ENCODE data around the gene COPB2. TPM values are rescaled to one million over a fixed set of nuclear protein-coding genes. Genes with fewer than 3 reads are reported as not detected.
"Not testable (repeated sequence)": the region's sequence is repeated elsewhere in the genome, so short reads cannot be mapped to it uniquely, and the experiment has no call there.

COPB2 gene
- total RNA-seq, 1 donor from 2014 or later = 84.0 TPM

DNA sequence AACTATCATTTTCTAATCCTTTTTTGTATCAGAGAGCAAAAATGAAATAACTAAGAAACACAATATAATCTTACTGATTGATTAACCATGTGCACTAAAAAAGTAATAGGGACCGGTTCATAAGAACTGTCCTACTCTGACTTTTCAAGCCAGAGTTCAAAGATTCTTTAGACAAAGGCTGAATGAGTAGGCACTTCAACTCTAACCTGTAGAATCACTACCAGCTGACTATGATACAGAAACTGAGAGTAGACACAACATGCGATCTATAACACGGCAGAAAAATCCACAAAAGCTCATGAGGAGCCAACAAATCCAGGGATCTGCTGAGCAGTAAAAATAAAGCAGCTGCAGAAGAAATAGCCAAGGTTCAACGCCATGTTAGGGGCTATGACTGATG is 8.9 kb downstream of the COPB2 start:
- DNase-seq (ENCODE audit: low spot score in 2 of 2) = no peak
- FAIRE-seq = no peak

DNA sequence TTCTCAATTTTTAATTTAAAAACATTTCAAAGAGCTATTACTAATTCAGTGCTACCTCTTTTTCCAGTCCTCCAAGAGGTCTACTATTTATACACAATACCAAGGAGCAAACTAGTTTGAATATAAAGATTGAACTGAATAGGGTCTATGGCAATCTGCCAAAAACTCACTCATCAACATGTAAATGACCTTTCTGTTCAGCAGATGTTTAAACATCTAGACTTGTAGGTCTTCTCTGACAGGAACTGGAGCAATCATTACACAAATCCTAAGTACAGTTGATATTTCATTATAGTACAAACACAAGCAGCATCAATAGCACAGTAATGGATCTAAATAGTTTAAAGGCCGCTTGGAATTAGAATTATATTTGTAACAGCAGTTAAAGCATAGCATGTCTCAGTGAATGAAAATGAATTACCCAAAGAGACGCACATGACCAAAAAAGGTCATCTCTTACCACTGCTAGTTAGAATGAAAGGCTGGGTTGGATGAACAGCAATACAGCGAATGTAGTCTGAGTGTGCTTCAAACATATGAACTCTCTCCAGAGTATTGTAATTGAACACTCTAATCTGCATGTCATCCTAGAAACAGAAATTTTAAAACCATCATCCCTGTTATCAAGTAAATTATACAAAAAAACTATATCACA is 10.7 kb downstream of the COPB2 start:
- DNase-seq (ENCODE audit: low spot score in 2 of 2) (no peak), FAIRE-seq (no peak)

- no peak for FAIRE-seq
- DNase-seq (ENCODE audit: low spot score in 2 of 2) = no peak
Measured at GRCh38 chr3:139377378-139377777, 12.1 kb downstream of the COPB2 start.

DNA sequence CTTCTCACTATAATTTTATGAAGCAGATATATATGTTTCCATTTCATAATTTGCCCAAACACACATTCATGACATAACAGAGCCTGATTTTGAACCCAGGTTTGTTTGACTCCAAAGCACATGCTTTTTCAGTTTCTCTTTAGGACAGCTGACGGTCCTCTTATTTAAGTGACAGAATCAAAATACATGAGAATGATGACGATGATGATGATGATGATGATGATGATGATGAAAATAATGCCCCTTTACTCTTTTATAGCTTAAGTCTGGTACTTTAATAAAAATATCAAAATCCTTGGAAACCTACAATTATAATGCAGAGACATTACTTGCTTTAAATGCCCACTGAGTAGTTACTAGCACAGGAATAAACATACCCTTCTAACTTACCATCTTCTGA is 15.3 kb downstream of the COPB2 start:
- FAIRE-seq = no peak

DNA sequence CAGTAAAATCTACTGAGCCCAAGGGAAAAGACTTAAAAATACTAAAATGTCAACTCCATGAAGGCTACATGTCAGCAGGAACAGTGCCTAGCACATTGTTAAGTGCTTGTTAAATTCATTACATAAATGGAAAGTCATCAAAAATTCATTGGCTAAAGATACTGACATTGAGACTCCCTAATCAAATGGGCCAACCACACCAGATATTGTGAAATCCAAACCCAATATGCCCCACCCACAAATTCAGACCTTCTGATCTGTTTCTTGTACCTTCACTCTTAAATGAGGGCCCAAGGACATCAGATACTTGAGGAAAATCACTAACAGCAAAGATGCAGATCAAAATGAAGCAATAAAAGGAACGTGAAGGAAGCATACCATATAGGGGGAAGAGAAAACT is 24.9 kb downstream of the COPB2 start:
- FAIRE-seq (no peak), DNase-seq (ENCODE audit: low spot score in 2 of 2) (no peak)

More for the DNA sequence above, 15.3 kb downstream of the COPB2 start:
- DNase-seq (ENCODE audit: low spot score in 2 of 2) = no peak

GRCh38 chr3:139361276-139361675 is 28.2 kb downstream of the COPB2 start:
- DNase-seq (ENCODE audit: low spot score in 2 of 2) (no peak), FAIRE-seq (no peak)

DNA sequence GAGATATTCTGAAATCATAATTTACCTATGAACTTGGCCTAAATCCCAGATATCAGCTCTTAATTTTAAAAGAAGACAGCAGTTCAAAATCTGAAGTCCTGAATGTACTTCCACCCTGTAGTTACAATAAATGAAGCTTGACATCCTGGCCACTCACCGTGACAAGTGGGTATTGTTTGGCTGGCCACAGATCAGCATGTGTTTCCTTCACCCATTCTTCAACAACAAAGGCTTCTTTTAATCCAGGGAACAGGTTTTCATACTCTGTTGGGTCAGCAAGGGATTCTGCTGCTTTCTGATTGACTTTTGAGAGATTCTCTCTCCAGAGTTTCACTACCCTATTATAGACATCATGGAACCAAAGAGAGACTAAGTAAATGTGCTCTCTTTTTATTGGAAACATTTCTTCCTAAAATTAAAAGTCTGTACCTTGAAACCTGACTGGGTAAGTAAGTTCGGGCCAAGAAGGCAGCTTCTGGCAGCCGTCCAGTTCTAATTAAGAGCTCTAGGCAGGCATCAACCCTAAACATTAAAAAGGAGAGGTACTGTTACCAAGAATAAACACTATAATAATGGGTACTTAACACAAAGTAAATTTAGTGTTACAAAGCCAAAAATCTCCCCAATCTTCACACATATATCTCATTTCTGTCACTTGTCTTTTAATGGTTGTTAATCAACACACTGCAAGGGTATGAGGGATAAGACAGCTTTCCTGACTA is 30.4 kb downstream of the COPB2 start:
- DNase-seq (ENCODE audit: low spot score in 2 of 2) (no peak), FAIRE-seq (no peak)

DNA sequence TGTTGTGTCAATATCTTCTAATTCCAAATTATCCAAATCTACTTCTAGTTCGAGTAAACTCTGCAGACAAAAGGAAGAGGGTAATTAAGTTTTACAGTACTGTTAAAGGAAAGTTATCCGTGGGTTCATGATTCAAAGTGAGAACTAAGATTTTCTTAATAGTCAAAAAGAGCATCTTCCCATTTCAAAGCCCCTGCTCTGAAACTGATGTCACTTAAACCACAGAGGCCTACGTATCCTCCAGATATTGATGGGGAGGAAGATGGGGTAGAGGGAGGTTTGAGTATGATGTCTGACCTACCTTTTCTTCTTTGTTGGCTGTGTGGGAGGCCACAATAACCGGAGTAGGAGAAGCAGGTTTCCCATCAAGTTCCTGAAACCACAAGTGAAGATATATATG is 31.5 kb downstream of the COPB2 start:
- FAIRE-seq (no peak), DNase-seq (ENCODE audit: low spot score in 2 of 2) (no peak)

DNA sequence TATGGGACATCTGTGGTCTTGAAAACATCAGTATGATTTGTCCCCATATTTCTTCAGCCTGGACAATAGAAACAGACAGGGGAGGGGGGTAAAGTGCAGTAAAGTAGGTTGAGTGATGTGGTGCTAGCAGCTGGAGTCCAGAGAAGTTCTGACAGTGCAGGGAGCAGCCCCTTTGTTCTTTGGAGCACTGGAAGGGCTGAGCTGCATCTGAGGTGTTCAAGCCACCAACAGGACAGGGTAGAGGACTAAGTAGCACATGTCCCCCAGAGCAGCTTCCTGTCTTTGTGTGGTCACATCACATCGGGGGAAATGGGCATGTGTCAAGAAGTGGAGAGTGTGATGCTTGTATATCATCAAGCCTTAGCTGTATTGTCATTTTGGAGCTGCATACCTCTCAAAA is 33.6 kb downstream of the COPB2 start:
- DNase-seq (ENCODE audit: low spot score in 2 of 2) (no peak), FAIRE-seq (no peak)

DNA sequence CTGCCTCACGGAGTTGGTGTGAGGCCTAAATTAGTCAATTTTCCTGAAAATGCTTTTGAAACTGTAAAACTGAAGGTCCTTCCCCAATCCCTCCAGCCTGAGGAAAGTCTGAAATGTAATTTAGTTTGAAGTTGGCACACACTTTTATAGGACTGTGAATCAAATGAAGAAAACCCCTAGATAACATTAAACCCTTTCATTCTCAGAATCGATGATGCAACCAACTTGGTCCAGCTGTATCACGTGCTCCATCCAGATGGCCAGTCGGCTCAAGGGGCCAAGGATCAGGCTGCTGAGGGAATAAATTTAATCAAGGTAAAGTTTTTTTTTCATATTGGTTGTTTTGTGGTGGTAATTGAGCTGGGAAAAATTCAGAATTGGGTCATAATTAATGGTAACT is 34.0 kb downstream of the COPB2 start:
- FAIRE-seq (no peak), DNase-seq (ENCODE audit: low spot score in 2 of 2) (peak; percentile 6 to 11)

DNA sequence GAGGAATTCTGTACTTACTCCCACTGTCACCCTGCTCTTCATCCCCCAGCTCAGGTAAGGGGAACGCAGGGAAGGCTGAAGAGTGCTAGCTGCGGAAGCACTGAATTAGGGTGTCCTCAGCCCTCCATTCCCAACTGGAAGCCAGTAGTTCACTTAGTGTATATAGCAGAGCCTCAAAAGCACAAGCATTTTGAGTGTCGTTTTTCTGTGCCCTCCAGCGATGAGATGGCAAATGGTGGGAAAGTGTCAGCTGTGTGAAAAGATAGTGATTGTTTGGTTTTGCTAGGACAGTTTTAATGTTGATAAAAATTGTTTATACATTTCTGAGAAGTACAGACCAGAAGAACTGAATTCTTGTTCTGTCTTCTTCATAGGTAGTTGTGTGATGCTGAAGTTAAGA is 34.8 kb downstream of the COPB2 start:
- FAIRE-seq = no peak

GRCh38 chr3:139353920-139354556 is 35.4 kb downstream of the COPB2 start:
- DNase-seq (ENCODE audit: low spot score in 2 of 2) (peak in 1 of 2 donors; percentile 25), FAIRE-seq (peak; percentile 51)

More for the DNA sequence above, 34.8 kb downstream of the COPB2 start:
- DNase-seq (ENCODE audit: low spot score in 2 of 2) = no peak

DNA sequence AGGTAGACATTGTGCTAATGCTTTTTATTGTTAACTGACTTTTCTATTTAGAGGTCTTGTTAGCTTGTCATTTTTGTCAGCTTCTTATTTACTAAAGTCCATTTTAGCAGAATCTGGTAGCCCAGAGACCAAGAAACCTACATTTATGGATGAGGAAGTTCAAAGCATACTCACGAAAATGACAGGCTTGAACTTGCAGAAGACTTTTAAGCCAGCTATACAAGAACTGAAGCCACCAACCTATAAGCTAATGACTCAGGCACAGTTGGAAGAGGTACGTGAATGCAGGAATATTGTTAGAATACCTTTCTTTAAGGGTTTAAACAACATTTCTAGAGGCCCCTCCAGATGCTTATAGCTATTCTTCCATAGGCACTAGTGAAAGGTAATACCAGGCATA is 42.7 kb downstream of the COPB2 start:
- DNase-seq (ENCODE audit: low spot score in 2 of 2) (no peak), FAIRE-seq (no peak)

DNA sequence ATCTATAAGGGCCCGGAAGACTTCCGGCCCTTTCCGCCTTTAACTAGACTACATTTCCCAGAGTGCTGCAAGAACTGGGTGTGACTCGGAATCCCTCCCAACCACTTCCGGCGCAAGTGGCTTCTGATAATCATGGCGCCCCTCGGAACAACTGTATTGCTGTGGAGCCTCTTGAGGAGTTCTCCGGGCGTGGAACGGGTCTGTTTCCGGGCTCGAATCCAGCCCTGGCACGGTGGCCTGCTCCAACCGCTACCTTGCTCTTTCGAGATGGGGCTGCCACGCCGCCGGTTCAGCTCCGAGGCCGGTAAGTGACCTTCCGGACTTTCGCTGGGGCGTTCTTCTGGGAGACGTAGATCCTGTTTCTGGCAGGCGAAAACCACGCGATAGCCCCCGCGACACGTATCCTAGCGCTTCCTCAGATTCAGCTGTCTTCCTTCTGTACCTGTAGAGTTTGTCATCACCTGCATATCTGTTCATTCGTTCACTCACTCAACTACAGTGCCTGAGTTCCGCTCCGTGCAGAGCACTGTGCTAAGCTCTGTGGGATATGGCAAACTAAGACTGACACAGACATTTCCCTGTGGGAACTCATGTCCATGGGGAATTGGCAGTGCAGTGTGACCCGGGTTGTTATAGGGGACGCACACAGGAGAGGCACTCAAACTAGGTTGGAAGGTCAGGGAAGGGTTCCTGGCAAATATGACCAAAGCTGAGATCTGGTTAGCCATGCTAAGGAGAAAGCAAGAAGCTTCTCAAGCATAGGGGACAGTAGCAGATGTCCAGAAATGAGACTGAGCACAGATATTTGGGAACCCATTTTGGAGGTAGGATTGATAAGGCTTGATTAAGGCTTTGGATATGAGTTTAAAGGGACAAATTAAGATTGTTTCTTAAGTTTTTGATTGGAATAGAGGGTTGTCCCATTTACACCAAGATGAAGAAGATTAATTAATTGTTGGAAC is 45.3 kb downstream of the COPB2 start, which contains the start of gene MRPS22:
Gene MRPS22 (plus strand): TSS at position 126 of the 962 bp plus-strand sequence. CDS start 7 bp downstream, at position 133.
- FAIRE-seq (no peak), DNase-seq (ENCODE audit: low spot score in 2 of 2) (peak; percentile 62 to 85)

DNA sequence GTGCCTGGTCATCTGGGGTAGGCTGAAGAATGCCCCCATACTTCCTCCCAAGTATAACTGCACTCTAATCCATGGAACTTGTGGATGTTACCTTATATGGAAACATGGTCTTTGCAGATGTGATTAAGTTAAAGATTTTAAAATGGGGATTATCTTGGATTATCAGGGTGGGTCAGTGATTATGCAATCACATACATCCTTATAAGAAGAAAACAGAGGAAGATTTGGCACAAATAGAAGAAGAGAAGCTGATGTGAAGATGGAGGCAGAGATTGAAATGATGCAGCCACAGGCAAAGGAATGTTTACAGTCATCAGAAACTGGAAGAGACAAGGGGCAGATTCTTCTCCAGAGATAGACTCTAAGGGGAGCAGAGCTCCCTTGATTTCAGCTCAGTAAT is 47.4 kb downstream of the COPB2 start:
- no peak for FAIRE-seq
- no peak for DNase-seq (ENCODE audit: low spot score in 2 of 2)

DNA sequence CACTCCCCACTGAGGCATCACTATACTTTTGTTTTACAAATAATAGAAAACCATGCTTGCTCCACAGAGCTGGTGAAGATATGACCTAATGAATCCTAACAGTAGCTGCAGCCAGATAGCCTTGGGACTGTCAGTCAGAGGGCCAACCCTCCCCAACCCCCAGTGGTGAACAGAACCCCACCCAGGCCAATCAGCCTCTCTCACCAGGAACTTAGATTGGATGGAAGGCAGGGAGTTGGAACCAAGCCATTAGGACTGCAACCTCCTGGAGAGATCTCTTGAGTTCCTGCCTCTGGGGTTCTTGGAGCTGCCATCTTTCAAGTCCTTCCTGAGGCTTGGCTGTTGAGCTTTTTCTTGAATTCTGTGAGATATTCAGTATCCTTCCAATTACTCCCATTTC is 48.7 kb downstream of the COPB2 start:
- DNase-seq (ENCODE audit: low spot score in 2 of 2) (no peak), FAIRE-seq (no peak)

DNA sequence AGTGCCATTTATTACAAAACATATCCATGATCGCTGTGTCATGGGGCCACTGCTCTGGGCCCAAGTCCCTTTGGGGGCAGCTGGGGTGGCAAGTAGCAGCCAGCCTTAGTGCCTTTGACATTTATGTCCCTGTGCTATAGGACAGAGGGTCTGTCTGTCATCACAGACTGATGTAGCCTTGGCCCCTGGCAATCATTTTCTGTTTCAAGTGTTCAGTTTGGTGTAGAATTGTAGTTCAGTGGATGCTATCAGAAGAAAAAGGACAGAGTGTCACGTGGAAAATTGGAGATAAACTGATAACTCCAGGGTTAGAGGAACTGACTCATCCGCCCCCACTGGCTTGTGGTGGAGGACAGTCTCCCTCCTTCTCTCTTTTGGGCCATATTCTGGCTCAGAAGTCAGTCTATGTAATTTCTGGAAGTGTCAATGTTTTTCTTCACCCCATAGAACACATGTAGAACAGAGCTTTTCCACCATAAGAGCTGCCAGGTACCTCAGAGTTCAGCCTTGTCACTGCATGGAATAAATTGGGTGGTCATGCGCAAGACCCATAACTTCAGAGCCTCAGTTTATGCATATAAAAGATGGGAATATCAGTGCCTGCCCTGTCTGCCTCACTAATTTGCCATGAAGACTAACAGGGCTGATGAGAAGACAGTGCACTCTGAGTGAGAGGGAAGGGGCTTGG is 50.1 kb downstream of the COPB2 start:
- DNase-seq (ENCODE audit: low spot score in 2 of 2) = no peak
- no peak for FAIRE-seq

DNA sequence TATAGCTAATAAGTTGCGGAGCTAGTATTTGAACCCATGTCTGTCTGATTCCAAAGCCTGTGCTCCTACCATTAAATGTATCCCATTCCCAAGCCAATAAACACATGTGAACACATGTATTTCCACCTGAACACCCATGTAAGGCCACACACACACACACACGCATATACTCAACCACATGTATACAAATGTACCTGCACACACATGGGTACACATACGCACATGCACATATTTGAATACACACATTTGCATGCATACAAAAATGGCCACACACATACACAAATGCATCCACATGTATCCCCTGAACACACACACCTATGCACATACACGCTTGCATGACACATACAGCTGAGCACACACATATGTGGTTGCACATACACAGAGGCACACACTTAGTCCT is 51.0 kb downstream of the COPB2 start:
- no peak for FAIRE-seq

GRCh38 chr3:139334675-139335074 is 54.8 kb downstream of the COPB2 start:
- not testable (repeated sequence) for FAIRE-seq; DNase-seq (ENCODE audit: low spot score in 2 of 2)

More for the DNA sequence above, 51.0 kb downstream of the COPB2 start:
- DNase-seq (ENCODE audit: low spot score in 2 of 2) = no peak

DNA sequence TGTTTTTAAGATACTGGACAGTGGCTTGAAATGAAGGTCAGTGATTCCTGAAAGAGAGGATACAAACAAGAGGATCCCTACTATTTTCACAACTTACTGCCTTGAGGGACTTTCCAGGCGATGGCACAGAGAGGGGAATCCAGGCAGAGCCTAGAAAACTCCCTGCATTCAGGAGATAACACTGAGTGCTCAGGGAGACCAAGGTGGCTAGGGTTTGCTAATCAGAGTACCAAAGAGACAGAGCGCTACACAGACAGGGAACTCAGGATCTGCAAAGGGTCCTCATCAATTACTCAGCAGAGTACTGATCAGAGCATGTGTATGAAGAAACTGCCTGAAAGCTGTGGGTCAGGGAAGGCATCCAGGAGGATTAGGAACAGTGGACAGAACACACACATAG is 57.4 kb downstream of the COPB2 start:
- no peak for DNase-seq (ENCODE audit: low spot score in 2 of 2)
- no peak for FAIRE-seq

All from frontal cortex (tissue), 4 donors.